M059J (cell line): ENCODE measurements around the gene GPR18. TPM values are rescaled to one million over a fixed set of nuclear protein-coding genes. Genes with fewer than 3 reads are reported as not detected.
"Not testable (repeated sequence)": the region's sequence is repeated elsewhere in the genome, so short reads cannot be mapped to it uniquely, and the experiment has no call there.

Source experiments
- DNase-seq: peaks from one replicate; pipeline ENCODE4 v3.0.0-alpha.2; 2012; ENCODE audit warnings: low read depth
- total RNA-seq: library from RNA; depleted of rRNA; stranded (reverse); fragments of >200 nt; shearing (Covaris generic); gene quantifications from 2 replicates; pipeline ENCODE4 v1.2.3, GENCODE V29; 2014

GPR18 gene
- total RNA-seq, 1 experiment from 2014 or later: not detected

DNA sequence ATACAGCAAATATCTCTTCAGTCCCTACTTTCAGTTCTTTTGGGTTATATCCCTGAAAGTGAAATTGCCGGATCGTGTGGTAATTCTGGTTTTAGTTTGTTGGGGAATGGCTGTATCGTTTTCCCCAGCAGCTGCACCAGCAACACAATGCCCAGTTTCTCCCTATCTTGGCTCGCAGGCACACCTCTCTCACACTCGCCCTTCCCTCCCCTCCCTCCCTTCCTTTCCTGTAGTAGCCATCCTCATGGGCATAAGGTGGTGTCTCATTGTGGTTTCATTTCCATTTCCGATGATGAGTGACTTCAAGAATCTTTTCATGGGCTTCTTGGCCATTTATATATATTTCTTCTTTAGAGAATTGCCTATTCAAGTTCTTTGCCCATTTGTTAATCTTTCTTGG is 8.6 kb upstream of the GPR18 start:
- no peak for DNase-seq

- DNase-seq: peak; percentile 52
Measured at GRCh38 chr13:99265821-99266426, 7.7 kb upstream of the GPR18 start.

DNA sequence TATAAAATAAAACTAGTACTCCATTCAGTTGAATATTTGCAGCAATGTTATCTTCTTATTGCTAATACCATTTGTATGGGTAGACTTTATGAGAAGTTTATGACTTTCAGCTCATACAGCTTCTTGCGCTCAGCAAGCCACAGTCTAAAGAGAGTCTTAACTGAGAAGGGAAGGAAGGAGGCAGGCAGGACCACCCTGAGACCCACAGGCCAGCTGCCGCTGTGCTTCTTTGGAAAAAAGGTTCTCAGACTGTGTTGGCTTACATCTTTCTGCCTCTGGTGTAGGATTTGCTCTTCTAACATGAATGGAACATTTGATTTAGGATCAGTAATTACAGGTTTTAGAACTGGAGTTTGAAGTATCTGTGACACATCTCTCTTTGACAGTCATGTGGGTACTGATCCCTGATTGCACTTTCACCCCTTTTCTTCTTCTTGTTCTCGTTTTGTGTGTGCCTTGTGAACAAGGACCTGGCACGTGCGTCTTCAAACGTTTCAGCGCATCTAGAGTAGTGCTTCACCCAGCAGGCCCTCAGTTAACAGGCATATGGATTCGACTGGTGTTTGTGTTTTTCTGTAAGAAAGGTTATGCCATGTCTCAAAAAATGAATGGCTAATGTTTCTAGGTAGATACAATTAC is 7.1 kb upstream of the GPR18 start:
- no peak for DNase-seq

DNA sequence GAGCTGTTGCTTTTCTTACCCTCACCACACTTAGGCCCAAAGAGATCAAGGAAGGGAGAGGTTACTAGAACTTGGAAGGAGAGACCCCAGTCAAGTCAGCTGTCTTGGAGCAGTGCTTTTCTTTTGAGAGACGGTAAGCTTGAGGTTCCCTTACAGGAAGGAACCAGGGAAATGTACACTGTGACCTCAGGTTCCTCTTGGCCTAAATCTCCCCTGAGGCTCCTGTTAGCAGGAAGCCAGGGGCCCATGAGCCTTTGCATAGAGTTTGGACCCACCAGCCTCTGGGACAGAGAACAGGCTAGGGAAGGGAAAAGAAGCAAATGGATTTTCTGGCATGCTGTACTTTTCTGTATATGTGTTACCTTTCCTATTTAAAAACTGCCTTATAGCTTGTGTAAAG is 5.9 kb upstream of the GPR18 start:
- DNase-seq: no peak

DNA sequence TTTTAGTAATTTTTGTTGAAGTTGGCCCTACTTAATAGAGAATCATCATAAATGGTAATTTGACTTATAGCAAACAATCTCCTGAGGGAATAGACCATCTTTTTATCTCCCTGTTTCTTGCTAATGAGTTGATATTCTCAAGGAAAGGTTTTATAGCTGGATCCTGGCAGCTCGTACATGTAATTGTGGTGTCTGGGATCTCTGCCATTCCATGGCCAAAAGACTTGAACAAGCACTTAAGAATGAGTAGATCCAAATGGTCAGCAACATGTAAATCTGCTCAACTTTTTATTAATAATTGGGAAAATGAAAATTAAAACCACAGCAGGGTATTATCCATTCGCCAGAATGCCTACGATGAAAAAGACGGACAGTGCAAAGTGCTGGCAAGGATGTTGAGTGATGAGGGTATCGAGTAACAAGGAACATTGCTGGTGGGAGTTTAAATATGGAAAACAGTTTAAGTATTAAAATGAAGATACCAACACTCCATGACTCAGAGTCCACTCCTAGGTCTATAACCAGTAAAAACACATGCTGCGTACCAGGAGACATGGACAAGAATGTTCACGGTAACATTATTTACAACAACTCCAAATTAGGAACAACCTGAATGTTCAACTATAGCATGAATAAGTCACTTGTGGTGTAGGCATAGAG is 5.1 kb upstream of the GPR18 start:
- no peak for DNase-seq

GRCh38 chr13:99261059-99261458 is 2.9 kb upstream of the GPR18 start:
- DNase-seq: no peak

DNA sequence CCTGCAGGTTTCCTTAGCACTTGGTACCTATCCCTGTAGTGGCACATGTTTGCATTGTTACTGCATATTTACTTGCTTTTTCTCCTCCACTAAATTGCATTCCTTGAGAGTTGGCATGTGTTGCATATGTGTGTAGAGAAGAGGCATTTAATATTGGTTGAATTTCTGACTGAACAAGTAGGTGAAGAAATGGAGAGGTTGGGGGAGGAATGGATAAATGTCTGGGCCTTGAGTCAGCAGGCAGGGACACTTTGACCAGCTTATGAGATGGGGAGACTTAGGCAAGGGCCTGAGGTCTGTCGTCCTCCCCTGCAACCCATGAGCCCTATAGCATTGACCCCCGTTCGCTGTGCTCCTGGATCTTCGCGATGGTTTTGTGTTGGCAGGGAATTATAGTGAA is 2.0 kb upstream of the GPR18 start:
- DNase-seq: no peak

GRCh38 chr13:99258946-99259345 is 767 bp upstream of the GPR18 start:
- no peak for DNase-seq

GRCh38 chr13:99257291-99257690 is 888 bp downstream of the GPR18 start:
- no peak for DNase-seq

DNA sequence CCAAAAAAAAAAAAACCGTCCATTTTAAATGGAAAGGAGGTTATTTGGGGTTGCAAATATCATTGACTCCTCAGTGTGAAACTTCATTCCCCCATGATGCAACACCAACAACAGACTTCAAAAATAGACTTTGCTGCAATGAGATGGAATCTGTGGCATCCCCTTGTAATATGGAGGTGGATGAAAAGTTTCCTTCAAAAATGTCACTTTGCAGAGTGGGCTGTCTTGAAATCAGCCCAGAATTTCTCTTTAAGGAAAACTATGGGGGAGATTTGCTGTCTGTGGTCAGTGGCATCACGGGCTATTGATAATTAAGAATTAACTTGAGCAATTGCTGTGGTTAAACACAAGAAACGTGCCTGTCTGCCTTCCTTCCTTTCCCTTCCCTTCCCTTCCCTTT is 1.5 kb downstream of the GPR18 start:
- DNase-seq: no peak

GRCh38 chr13:99256283-99256682 is 1.9 kb downstream of the GPR18 start:
- no peak for DNase-seq

GRCh38 chr13:99255271-99255670 is 2.9 kb downstream of the GPR18 start:
- no peak for DNase-seq

DNA sequence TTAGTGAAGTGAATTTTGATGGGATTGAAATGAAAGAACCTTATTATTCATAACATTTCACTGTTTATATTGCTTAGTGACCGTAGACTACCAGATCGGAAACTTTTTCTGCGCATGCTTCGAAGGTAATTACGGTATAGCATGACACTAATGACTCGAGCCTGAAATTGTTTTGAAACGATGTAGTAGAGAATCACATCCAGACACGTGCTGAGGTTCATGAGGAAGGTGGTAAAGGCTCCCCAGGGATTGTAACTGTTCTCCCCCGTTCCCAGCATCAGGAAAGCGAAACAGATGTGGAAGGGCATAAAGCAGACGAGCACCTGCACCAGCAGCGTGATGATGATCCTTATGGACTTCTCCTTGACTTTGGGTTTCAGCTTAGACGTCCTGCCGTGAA is 3.3 kb downstream of the GPR18 start:
- no peak for DNase-seq

DNA sequence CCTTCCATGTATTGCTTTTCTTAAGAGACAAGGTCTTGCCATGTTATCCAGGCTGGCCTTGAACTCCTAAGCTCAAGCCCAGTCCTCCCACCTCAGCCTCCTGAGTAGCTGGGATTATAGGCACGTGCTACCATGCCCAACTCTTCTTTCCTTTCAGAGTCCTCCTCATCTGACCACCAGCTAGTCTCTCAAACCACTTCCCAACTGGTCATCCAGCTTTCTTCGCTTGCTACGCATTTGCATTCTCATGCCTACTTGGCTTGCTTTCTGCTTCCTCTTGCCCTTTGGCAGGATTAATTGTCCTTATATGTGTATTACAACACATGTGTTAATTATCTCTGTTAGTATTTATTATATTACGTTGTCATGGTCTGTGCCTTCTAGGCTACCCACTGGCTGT is 6.3 kb downstream of the GPR18 start:
- no peak for DNase-seq

GRCh38 chr13:99250982-99251825 is 7.0 kb downstream of the GPR18 start:
- no peak for DNase-seq

DNA sequence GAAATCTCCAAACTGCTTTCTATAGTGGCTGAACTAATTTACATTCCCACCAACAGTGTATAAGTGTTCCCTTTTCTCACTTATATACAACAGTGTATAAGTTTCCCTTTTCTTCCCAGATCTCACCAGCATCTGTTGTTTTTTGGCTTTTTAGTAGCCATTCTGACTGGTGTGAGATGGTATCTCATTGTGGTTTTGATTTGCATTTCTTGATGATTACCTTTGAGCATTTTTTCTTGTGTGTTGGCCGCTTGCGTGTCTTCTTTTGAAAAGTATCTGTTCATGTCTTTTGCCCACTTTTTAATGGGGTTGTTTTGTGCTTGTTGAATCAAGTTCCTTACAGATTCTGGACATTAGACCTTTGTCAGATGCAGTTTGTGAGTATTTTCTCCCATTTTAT is 8.6 kb downstream of the GPR18 start:
- DNase-seq: peak; percentile 51

DNA sequence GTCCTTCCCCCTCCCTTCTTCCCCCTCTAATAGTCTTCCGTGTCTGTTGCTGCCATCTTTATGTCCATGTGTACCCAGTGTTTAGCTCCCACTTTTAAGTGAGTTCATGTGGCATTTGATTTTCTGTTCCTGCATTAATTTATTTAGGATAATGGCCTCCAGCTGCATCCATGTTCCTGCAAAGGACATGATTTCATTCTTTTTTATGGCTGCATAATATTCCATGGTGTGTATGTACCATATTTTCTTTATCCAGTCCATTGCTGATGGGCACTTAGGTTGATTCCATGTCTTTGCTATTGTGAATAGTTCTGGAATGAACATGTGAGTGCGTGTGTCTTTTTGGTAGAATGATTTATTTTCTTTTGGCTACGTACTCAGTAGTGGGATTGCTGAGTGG is 9.0 kb downstream of the GPR18 start:
- peak; percentile 9 for DNase-seq

GRCh38 chr13:99246100-99246499 is 12.1 kb downstream of the GPR18 start:
- DNase-seq: no peak

- DNase-seq: no peak
Measured at GRCh38 chr13:99237981-99238662, 20.1 kb downstream of the GPR18 start.

- no peak for DNase-seq
Measured at GRCh38 chr13:99231721-99232120, 26.5 kb downstream of the GPR18 start.

- DNase-seq: no peak
Measured at GRCh38 chr13:99230991-99231390, 27.2 kb downstream of the GPR18 start.

GRCh38 chr13:99230588-99230987 is 27.6 kb downstream of the GPR18 start:
- not testable (repeated sequence) for DNase-seq
